H1 (cell line): Measurements from ENCODE around the gene C1RL.

ENCODE experiments used
- CEBPB ChIP-seq: IDR thresholded peaks from 2 replicates; pipeline ENCODE4 v1.6.1; 2012; ENCODE audit warnings: low read depth, low read length
- POLR2AphosphoS5 ChIP-seq: IDR thresholded peaks from 2 replicates; pipeline ENCODE4 v1.6.1; 2011; ENCODE audit warnings: low read depth, low read length
- RNF2 ChIP-seq: fragments of 200-900, 300-1000 bp; sonication (generic); IDR thresholded peaks from 2 replicates; pipeline ENCODE4 v1.7.1; 2016; ENCODE audit warnings: borderline replicate concordance, low read depth, mild to moderate bottlenecking, antibody characterized with exemption, low read length; ENCODE audit not compliant: poor library complexity, severe bottlenecking; ENCODE audit errors: missing control alignments
- SUZ12 ChIP-seq: fragments of 200-600 bp; sonication (generic); IDR thresholded peaks from 2 replicates; pipeline ENCODE4 v1.6.1; 2012; ENCODE audit warnings: mild to moderate bottlenecking, inconsistent platforms, low read length, moderate library complexity, mixed read lengths
- TAF1 ChIP-seq: IDR thresholded peaks from 2 replicates; pipeline ENCODE4 v1.6.1; 2011; ENCODE audit warnings: mild to moderate bottlenecking, low read depth, low read length
- TF ChIP-seq, protein P1 (sequence below): IDR thresholded peaks from 2 replicates; pipeline ENCODE4 v1.6.1; 2011; ENCODE audit warnings: low read depth, mild to moderate bottlenecking, low read length; ENCODE audit not compliant: insufficient read depth
- TF ChIP-seq, protein P2 (sequence below), 3 experiments: IDR thresholded peaks; 1 replicate in 2 of 3; 2 replicates in 1 of 3; pipeline versions ENCODE4 v1.5.1 to v1.6.1; 2011; ENCODE audit warnings: low read length in 3 of 3, mild to moderate bottlenecking in 3 of 3, inconsistent platforms in 2 of 3, low read depth in 1 of 3, moderate library complexity in 1 of 3; ENCODE audit not compliant: insufficient read depth in 1 of 3; ENCODE audit errors: control extremely low read depth in 1 of 3

DNA sequence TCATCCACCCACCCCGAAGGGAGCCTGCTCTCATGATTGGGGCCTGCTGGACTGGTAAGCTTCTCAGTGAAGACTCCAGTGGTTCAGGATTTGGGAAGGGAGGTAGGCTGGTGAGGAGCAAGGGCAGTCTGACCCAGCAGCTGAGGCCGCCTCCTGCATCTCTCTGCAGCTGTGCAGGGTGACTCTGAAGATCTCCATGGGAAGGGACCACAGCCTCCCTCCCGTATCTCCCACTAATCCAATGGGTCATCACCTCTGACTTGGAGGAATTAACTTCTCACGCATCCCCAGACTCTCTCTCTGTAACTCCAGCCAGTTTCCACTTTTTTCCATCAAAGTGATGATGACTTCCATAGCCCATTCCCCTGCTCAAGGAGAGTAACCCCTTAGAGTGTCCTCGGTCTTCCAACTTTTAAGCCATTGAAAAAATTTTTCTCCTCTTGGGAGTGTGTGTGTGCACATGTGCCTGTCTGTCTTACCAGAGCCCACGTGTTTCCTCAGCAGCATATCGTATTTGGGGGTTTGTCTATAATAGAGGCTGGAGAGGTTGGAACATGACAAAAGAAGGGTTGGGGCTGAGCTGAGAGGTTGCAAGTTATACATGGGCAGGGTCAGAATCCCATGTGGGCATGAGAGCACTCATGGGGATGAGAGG lies 32.5 kb upstream of the C1RL start:
- no peak for TF ChIP-seq TAF1
- TF ChIP-seq, protein P1, sequence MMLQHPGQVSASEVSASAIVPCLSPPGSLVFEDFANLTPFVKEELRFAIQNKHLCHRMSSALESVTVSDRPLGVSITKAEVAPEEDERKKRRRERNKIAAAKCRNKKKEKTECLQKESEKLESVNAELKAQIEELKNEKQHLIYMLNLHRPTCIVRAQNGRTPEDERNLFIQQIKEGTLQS, result no peak
- no peak for TF ChIP-seq RNF2
- TF ChIP-seq, protein P2, sequence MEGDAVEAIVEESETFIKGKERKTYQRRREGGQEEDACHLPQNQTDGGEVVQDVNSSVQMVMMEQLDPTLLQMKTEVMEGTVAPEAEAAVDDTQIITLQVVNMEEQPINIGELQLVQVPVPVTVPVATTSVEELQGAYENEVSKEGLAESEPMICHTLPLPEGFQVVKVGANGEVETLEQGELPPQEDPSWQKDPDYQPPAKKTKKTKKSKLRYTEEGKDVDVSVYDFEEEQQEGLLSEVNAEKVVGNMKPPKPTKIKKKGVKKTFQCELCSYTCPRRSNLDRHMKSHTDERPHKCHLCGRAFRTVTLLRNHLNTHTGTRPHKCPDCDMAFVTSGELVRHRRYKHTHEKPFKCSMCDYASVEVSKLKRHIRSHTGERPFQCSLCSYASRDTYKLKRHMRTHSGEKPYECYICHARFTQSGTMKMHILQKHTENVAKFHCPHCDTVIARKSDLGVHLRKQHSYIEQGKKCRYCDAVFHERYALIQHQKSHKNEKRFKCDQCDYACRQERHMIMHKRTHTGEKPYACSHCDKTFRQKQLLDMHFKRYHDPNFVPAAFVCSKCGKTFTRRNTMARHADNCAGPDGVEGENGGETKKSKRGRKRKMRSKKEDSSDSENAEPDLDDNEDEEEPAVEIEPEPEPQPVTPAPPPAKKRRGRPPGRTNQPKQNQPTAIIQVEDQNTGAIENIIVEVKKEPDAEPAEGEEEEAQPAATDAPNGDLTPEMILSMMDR (IDR thresholded peaks at IDR 0.05; ENCODE audit: control extremely low read depth in 1 of 3, insufficient read depth in 1 of 3, low read depth in 1 of 3, low read length in 3 of 3), result no peak
- TF ChIP-seq SUZ12, result no peak
- no peak for TF ChIP-seq POLR2AphosphoS5
- TF ChIP-seq CEBPB, result no peak
